AG09309 (cell line): ENCODE results near the gene RFXAP.

Source experiments
- DNase-seq: peaks from one replicate; pipeline ENCODE4 v3.0.0-alpha.2; 2010; ENCODE audit warnings: low read depth
- H3K4me3 ChIP-seq: 2 replicates; pipeline ENCODE4 v1.5.1; 2011; ENCODE audit warnings: mild to moderate bottlenecking, low read depth, low read length, moderate library complexity; ENCODE audit not compliant: control insufficient read depth
- TF ChIP-seq, protein P1 (sequence below): IDR thresholded peaks from 2 replicates; pipeline ENCODE4 v1.5.1; 2011; ENCODE audit warnings: mild to moderate bottlenecking, low read depth, low read length, inconsistent platforms; ENCODE audit not compliant: insufficient read depth, control insufficient read depth; ENCODE audit errors: missing control alignments

RFXAP gene, protein sequence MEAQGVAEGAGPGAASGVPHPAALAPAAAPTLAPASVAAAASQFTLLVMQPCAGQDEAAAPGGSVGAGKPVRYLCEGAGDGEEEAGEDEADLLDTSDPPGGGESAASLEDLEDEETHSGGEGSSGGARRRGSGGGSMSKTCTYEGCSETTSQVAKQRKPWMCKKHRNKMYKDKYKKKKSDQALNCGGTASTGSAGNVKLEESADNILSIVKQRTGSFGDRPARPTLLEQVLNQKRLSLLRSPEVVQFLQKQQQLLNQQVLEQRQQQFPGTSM

DNA sequence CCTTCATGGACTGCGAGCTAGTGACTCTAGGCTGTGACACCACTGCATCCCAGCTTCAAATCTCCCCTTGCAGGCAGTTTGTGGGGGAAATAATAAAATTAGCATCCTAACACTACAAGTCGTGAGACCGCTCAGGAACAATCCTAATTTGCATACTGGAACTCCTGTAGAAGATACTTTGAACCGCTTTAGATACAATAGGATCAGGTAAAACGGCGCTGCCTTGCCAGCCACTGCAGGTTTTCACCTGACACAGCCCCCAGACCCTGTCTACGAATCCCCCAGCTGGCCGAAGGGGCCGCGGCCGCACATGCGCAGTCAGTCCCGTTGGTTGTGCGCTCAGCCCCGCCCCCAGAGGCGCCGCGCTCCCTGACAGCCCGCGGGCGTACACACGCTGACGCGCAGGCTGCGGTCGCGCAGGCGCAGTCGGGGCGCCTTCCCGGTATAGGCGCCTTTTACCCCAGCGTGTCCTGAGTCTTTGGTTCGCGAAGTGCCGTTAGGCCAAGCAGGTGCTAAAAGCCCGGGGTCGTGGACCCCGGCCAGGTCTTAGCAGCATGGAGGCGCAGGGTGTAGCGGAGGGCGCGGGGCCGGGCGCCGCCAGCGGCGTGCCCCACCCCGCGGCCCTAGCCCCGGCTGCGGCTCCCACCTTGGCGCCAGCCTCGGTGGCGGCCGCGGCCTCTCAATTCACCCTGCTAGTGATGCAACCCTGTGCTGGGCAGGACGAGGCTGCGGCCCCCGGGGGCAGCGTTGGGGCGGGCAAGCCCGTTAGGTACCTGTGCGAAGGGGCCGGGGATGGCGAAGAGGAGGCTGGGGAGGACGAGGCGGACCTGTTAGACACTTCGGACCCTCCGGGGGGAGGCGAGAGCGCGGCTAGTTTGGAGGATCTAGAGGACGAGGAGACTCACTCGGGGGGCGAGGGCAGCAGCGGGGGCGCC is at the start of gene RFXAP:
TSS of gene RFXAP (plus strand) at position 419 of the 935 bp plus-strand sequence. CDS start at position 555, 136 bp downstream.
- TF ChIP-seq, protein P1, sequence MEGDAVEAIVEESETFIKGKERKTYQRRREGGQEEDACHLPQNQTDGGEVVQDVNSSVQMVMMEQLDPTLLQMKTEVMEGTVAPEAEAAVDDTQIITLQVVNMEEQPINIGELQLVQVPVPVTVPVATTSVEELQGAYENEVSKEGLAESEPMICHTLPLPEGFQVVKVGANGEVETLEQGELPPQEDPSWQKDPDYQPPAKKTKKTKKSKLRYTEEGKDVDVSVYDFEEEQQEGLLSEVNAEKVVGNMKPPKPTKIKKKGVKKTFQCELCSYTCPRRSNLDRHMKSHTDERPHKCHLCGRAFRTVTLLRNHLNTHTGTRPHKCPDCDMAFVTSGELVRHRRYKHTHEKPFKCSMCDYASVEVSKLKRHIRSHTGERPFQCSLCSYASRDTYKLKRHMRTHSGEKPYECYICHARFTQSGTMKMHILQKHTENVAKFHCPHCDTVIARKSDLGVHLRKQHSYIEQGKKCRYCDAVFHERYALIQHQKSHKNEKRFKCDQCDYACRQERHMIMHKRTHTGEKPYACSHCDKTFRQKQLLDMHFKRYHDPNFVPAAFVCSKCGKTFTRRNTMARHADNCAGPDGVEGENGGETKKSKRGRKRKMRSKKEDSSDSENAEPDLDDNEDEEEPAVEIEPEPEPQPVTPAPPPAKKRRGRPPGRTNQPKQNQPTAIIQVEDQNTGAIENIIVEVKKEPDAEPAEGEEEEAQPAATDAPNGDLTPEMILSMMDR = no peak
- peak within 1 kb of the TSS; percentile 94 for H3K4me3 ChIP-seq
- peak; percentile 17 for DNase-seq

DNA sequence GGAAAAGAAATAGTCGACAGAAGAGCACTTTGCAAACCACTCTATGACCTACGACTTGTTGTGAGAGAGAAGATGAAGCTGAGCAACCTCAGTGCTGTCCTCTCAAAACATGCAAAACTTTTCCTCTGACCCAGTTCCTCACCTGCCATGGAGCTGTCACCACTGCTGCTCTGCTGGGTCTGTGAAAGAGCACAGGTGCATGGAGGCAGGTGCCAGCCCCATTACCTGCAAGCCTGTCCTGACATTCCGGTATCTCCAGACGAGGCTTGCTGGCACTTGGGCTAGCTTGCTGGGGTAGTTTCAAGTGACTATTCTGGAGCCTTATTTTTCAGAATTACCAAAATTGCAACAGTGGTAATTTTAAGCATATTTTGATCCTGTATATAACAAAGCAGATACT is 49.5 kb upstream of the RFXAP start:
- H3K4me3 ChIP-seq = no peak overlapping the region
- no peak for DNase-seq
- TF ChIP-seq, protein P1 = no peak

DNA sequence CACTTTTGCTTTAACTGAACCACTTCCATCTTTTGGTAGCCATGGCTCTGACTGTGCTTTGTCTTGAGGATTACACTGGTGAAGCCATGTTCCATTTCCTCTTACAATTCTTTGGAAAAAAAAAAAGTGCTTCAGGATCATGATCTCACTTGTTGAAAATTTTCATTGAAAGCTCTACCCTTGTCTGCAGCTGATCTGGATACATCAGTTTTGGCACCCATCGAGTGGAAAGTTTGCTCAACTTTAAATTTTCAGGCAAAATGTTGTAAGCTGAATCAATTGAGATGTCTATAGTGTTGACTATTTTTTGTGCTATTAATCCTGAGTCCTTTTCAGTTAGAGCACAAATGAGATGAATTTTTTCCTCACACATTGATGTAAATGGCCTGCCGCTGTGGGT is 48.3 kb upstream of the RFXAP start:
- no peak for DNase-seq
- H3K4me3 ChIP-seq = no peak overlapping the region
- TF ChIP-seq, protein P1 = no peak

DNA sequence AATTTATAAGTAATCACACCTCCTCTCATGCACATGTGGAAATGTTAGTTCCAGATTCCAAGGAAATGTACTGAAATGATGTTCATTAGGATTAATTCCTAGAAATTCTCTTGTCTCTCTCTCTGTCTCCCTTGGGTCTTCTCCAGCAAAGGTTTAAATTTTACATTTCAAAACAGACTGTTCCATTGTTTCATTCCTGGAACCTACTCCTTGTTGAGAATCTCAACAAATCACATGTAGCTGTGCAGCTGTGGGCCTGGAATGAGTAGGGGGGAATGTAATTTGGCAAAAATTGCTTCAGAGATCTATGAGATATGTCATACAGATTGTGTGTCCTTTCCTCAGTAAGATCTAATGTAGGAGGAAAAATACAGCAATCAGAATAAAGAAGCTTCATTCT is 46.2 kb upstream of the RFXAP start:
- no peak for DNase-seq
- TF ChIP-seq, protein P1 = no peak
- no peak overlapping the region for H3K4me3 ChIP-seq

DNA sequence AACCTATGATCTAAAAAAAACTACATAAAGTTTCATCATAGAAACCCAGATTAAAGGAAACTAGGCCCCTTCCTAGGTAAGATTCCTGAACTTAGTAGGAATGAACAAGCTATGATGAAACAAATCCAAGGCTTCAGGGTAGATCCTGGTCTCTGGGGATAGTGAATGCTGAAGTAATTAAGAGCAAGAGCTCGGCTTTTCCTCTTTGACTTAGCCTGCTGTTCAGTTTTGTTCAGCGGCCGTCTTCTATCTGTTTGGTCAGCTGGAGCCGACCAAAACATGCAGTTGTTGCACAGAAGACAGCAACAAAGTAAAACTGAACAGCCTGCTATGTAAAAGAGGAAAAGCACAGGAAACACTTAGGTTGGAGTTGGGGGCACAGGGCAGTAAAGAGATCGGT is 44.1 kb upstream of the RFXAP start:
- TF ChIP-seq, protein P1 = no peak
- no peak overlapping the region for H3K4me3 ChIP-seq
- DNase-seq = no peak

DNA sequence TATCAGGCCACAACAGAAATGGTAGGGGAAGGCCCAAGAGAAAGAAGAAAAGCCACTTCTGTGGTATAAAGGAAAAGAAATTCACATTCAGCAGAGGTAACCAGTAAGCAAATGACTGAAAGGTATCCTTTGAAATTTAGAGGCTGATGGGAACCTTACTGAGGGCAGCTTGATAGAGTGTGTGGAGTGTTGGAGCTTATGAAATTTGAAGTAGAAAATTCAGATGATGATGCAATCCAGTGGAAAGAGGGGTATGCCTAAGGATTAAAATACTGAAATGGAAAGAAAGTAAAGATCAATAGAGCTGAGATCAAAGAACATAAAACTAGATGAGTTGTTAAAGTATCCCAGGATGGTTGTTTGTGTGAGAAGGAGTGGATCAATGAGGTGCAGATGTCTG is 42.8 kb upstream of the RFXAP start:
- no peak for DNase-seq
- no peak overlapping the region for H3K4me3 ChIP-seq
- TF ChIP-seq, protein P1 = no peak
